K562 (cell line): ENCODE results near the gene CD74. TPM values are rescaled to one million over a fixed set of nuclear protein-coding genes. Genes with fewer than 3 reads are reported as not detected.

Experiments used
- ATAC-seq: fragments of 200-7000 bp; cut with Tn5 transposase; 3 replicates; pipeline ENCODE4 v1.9.1; 2020; ENCODE audit warnings: moderate library complexity
- BruUV-seq: library from RNA; stranded (reverse); fragments of 400-500 nt; replicated peaks from 2 replicates; lab custom pipeline; 2021; lab: Mats Ljungman, UMichigan
- CTCF ChIA-PET: fragments of 300-600 bp; formaldehyde crosslinking; extraction: SDS; loops from one replicate; lab custom pipeline; 2021; ENCODE audit warnings: low intra/inter-chr PET ratio; lab: Yijun Ruan, JAX
- POLR2A ChIA-PET: fragments of 300-600, 350-650 bp; sonication (Branson Sonifier 250); formaldehyde crosslinking; extraction: SDS; loops from one replicate; lab custom pipeline; 2021; ENCODE audit warnings: antibody characterized with exemption, inconsistent platforms; lab: Yijun Ruan, JAX
- DNase-seq, 4 experiments: peaks; one replicate each; pipeline versions ENCODE4 v3.0.0 to v3.0.0-alpha.2; 2011 to 2018; ENCODE audit warnings: low spot score in 3 of 4, mixed read lengths in 3 of 4; ENCODE audit errors: extremely low read depth in 1 of 4
- FAIRE-seq: peaks from 2 replicates; lab custom pipeline; 2011; peaks lifted over from hg19 to GRCh38; lab: Jason Lieb, UNC
- H2AFZ ChIP-seq: 2 replicates; pipeline ENCODE4 v1.6.0; 2011; ENCODE audit warnings: low read depth, low read length, control low read depth, inconsistent platforms
- H3K27ac ChIP-seq: fragments of 200-600 bp; 3 replicates; pipeline ENCODE4 v1.8.0; 2011; ENCODE audit warnings: low read depth, mild to moderate bottlenecking, control low read depth, inconsistent platforms, low read length, moderate library complexity, mixed read lengths; ENCODE audit errors: extremely low read depth
- H3K27me3 ChIP-seq, 2 experiments: fragments of 300-600 bp in 1 of 2; 2 replicates in 1 of 2; 3 replicates in 1 of 2; pipeline versions ENCODE4 v1.6.0 to v1.8.0; 2011; ENCODE audit warnings: inconsistent platforms in 2 of 2, low read length in 2 of 2, mild to moderate bottlenecking in 1 of 2, mixed read lengths in 1 of 2, moderate library complexity in 1 of 2; ENCODE audit not compliant: control insufficient read depth in 2 of 2, insufficient read depth in 2 of 2
- H3K36me3 ChIP-seq: fragments of 300-600 bp; 3 replicates; pipeline ENCODE4 v1.8.0; 2011; ENCODE audit warnings: mild to moderate bottlenecking, low read length, inconsistent platforms; ENCODE audit not compliant: control insufficient read depth, insufficient read depth
- H3K4me1 ChIP-seq, 2 experiments: fragments of 200-600 bp in 1 of 2; replicated peaks in 1 of 2; 2 replicates in 1 of 2; 3 replicates in 1 of 2; pipeline versions ENCODE4 v1.5.1 to v1.8.0; 2011; ENCODE audit warnings: inconsistent platforms in 2 of 2, low read length in 2 of 2, mild to moderate bottlenecking in 1 of 2, mixed read lengths in 1 of 2, moderate library complexity in 1 of 2; ENCODE audit not compliant: control insufficient read depth in 2 of 2, insufficient read depth in 2 of 2
- H3K4me2 ChIP-seq: 2 replicates; pipeline ENCODE4 v1.6.1; 2011; ENCODE audit warnings: low read length, control low read depth, inconsistent platforms, mixed read lengths; ENCODE audit not compliant: insufficient read depth
- H3K4me3 ChIP-seq: fragments of 200-600 bp; sonication (generic), shearing (Covaris generic); 2 replicates; pipeline ENCODE4 v1.5.1; 2016; ENCODE audit warnings: control low read depth, inconsistent platforms
- H3K79me2 ChIP-seq: fragments of 200-600 bp; 3 replicates; pipeline ENCODE4 v1.8.0; 2011; ENCODE audit warnings: low read length, inconsistent platforms; ENCODE audit not compliant: control insufficient read depth, insufficient read depth
- H3K9ac ChIP-seq, 2 experiments: 2 replicates each; pipeline versions ENCODE4 v1.6.0 to v1.6.1; 2011; ENCODE audit warnings: low read depth in 2 of 2, low read length in 2 of 2, control low read depth in 1 of 2, inconsistent platforms in 1 of 2, mild to moderate bottlenecking in 1 of 2, mixed read lengths in 1 of 2; ENCODE audit not compliant: insufficient read depth in 1 of 2
- H3K9me1 ChIP-seq: one replicate; pipeline ENCODE4 v1.6.0; 2011; ENCODE audit warnings: inconsistent platforms, mild to moderate bottlenecking, low read length, moderate library complexity; ENCODE audit not compliant: control insufficient read depth, insufficient read depth
- H3K9me3 ChIP-seq: replicated peaks from 2 replicates; pipeline ENCODE4 v1.5.1; 2011; ENCODE audit warnings: low read depth, low read length, inconsistent platforms; ENCODE audit not compliant: control insufficient read depth, insufficient read depth
- H4K20me1 ChIP-seq: replicated peaks from 2 replicates; pipeline ENCODE4 v1.6.1; 2011; ENCODE audit warnings: low read length, inconsistent platforms, mixed read lengths; ENCODE audit not compliant: control insufficient read depth, insufficient read depth
- ARID1B ChIP-seq: fragments of 450-650 bp; IDR thresholded peaks from 2 replicates; pipeline ENCODE4 v1.6.1; 2016; ENCODE audit warnings: antibody characterized with exemption, mild to moderate bottlenecking, inconsistent platforms
- ARID2 ChIP-seq: fragments of 450-650 bp; IDR thresholded peaks from 2 replicates; pipeline ENCODE4 v1.6.1; 2017; ENCODE audit warnings: antibody characterized with exemption, mild to moderate bottlenecking
- CBX1 ChIP-seq: sonication (generic); IDR thresholded peaks from 2 replicates; pipeline ENCODE4 v1.6.1; 2016; ENCODE audit warnings: antibody characterized with exemption, low read depth, mild to moderate bottlenecking
- CREB3L1 ChIP-seq: fragments of 450-650 bp; IDR thresholded peaks from 2 replicates; pipeline ENCODE4 v1.6.1; 2014; ENCODE audit warnings: low read depth, mild to moderate bottlenecking, moderate library complexity, borderline replicate concordance
- DDX20 ChIP-seq: fragments of 450-650 bp; IDR thresholded peaks from 2 replicates; pipeline ENCODE4 v1.6.1; 2016; ENCODE audit warnings: missing genetic modification characterization, low read depth, mild to moderate bottlenecking, missing compliant biosample characterization, moderate library complexity
- DNMT1 ChIP-seq: fragments of 450-650 bp; IDR thresholded peaks from 2 replicates; pipeline ENCODE4 v1.6.1; 2016; ENCODE audit warnings: antibody characterized with exemption, mild to moderate bottlenecking
- PCBP1 ChIP-seq: fragments of 200-400 bp; formaldehyde crosslinking; IDR thresholded peaks from 2 replicates; pipeline ENCODE4 v1.6.1; 2018; ENCODE audit warnings: mild to moderate bottlenecking, low read depth, low read length; ENCODE audit not compliant: poor library complexity, severe bottlenecking
- RBM14 ChIP-seq: fragments of 200-400 bp; formaldehyde crosslinking; IDR thresholded peaks from 2 replicates; pipeline ENCODE4 v1.6.1; 2018; ENCODE audit warnings: low read depth, mild to moderate bottlenecking, low read length, moderate library complexity, borderline replicate concordance; ENCODE audit not compliant: insufficient read depth
- SRF ChIP-seq, 2 experiments: fragments of 250-450, 450-650 bp in 1 of 2; sonication (Bioruptor Pico) in 1 of 2; sonication (generic) in 1 of 2; formaldehyde crosslinking; IDR thresholded peaks; 2 replicates each; pipeline versions ENCODE4 v1.5.0 to v1.5.1; 2020 to 2022; ENCODE audit warnings: mild to moderate bottlenecking in 1 of 2, missing genetic modification reagents in 1 of 2
- TAL1 ChIP-seq: fragments of 450-650 bp; IDR thresholded peaks from 2 replicates; pipeline ENCODE4 v1.6.1; 2016; ENCODE audit warnings: mild to moderate bottlenecking
- ZBTB11 ChIP-seq, 3 experiments: fragments of 200-800 bp in 1 of 3; fragments of 250-450 bp in 1 of 3; fragments of 450-650 bp in 1 of 3; sonication (Bioruptor Pico) in 1 of 3; sonication (Bioruptor generic) in 1 of 3; formaldehyde crosslinking in 1 of 3; IDR thresholded peaks; 2 replicates each; pipeline versions ENCODE4 v1.6.1 to v1.8.0; 2016 to 2022; ENCODE audit warnings: mild to moderate bottlenecking in 2 of 3, missing genetic modification characterization in 2 of 3, missing compliant biosample characterization in 1 of 3, moderate library complexity in 1 of 3
- ZNF644 ChIP-seq: fragments of 200-800 bp; sonication (Bioruptor generic); IDR thresholded peaks from 2 replicates; pipeline ENCODE4 v1.6.1; 2016; ENCODE audit warnings: low read depth, missing genetic modification characterization, missing compliant biosample characterization
- ZNF785 ChIP-seq: fragments of 250-450 bp; sonication (Bioruptor Pico); IDR thresholded peaks from 2 replicates; pipeline ENCODE4 v1.4.0; 2020; ENCODE audit warnings: mild to moderate bottlenecking
- WGBS: fragments of 100-300 bp; shearing (Covaris generic); methylation state at CpG from one replicate; pipeline ENCODE4 v1.1.6; 2016; ENCODE audit warnings: low coverage, mixed read lengths; ENCODE audit not compliant: insufficient coverage; ENCODE audit errors: missing lambda C conversion rate; 5-methylcytosine and 5-hydroxymethylcytosine counted together
- in situ Hi-C: fragments of 300-500 bp; cut with MboI; formaldehyde crosslinking; loops from 4 replicates; pipeline ENCODE4 v1.15.0; 2018; ENCODE audit warnings: inconsistent platforms, mixed read lengths
- intact Hi-C: fragments of 100-400 bp; cut with micrococcal nuclease; formaldehyde crosslinking; loops from 2 replicates; pipeline ENCODE4 v1.14.2; 2022
- polyA plus RNA-seq, 8 experiments: library from polyadenylated mRNA; depleted of rRNA in 4 of 8; stranded (reverse) in 5 of 8; unstranded in 3 of 8; fragments of >200 nt; fragmentation: Nextera tagmentation in 2 of 8; fragmentation: Illumina TruSeq in 1 of 8; extraction: Ambion mirVana in 2 of 8; extraction: Trizol in 1 of 8; gene quantifications; 2 replicates each; pipeline versions ENCODE4 v1.2.1 to v1.2.3, GENCODE V29; 2011 to 2014; ENCODE audit warnings: inconsistent platforms in 1 of 8, missing spikeins in 1 of 8
- total RNA-seq, 7 experiments: library from RNA; depleted of rRNA in 6 of 7; stranded (reverse); fragments of >200 nt in 6 of 7; fragmentation: Illumina TruSeq in 2 of 7; extraction: Trizol in 2 of 7; gene quantifications; 2 replicates each; pipeline versions ENCODE4 v1.2.1 to v1.2.3, GENCODE V29; 2011 to 2021; ENCODE audit warnings: low replicate concordance in 1 of 7

CD74 gene
- total and polyA plus RNA-seq, 9 of the 15 experiments (the other 6 are each of a cell fraction or from before 2014, with no cell fraction given) = 0.07 to 4.8 (median 0.32) TPM

GRCh38 chr5:150440948-150441812, 28.5 kb upstream of the CD74 start (continued):
- TF ChIP-seq ARID1B (0 out of 2 replicates have a peak, but pooled peaks have one; percentile 22), SRF (CRISPR knock-in tag; IDR thresholded peaks at IDR 0.05) (no peak; a peak in 1 of 4 replicates)

- no peaks in the 10 kb centered on the region; a peak in 1 of 5 replicates for H3K27me3 ChIP-seq
- BruUV-seq = no TSS peak
- peaks cover 7% of the 10 kb centered on the region; the same call in 1 of the 2 replicates for H4K20me1 ChIP-seq
- peak; percentile 72 for FAIRE-seq
- no peaks in the 10 kb centered on the region for H3K9me1 ChIP-seq
- in situ Hi-C loops (no loop called here), intact Hi-C loops (loop anchor here (5.0 kb wide), 1 partner anchor 408 kb away; the partner anchor contains the start of gene IRGM)
- H3K9me3 ChIP-seq = no peaks in the 10 kb centered on the region
- no peaks in the 10 kb centered on the region for H3K79me2 ChIP-seq
- WGBS = 24% methylated on average over 4 of the region's 4 CpGs
- H3K4me1 ChIP-seq = peaks cover 0 to 12% of the 10 kb centered on the region in 2 experiments; a peak in 3 of 5 replicates
- H3K36me3 ChIP-seq = peaks cover 10% of the 10 kb centered on the region; the same call in 2 of the 3 replicates
- H3K4me2 ChIP-seq = no peak overlapping the region
- H3K4me3 ChIP-seq = no peak overlapping the region
- ChIA-PET POLR2A (interaction anchor here (0.6 to 1.0 kb wide), 4 partner anchors 10 to 243 kb away, joined by 3 to 4 read pairs (median 3); partner anchors contain the start of gene RPS14), CTCF (no interaction called here)
- H3K27ac ChIP-seq = no peak overlapping the region
- H3K9ac ChIP-seq = no peak overlapping the region
- peak; percentile 45; the same call in 2 of the 3 replicates for ATAC-seq
- H2AFZ ChIP-seq = no peak overlapping the region
- DNase-seq = peak; percentile 49 to 59 (median 54)
- TF ChIP-seq ARID2 (no peak), ZNF644 (tag) (no peak), DDX20 (no peak), CREB3L1 (no peak), RBM14 (no peak), DNMT1 (no peak), ZNF785 (CRISPR knock-in tag) (no peak), CBX1 (no peak), PCBP1 (no peak), TAL1 (no peak), ZBTB11 (CRISPR knock-in tag; IDR thresholded peaks at IDR 0.05) (no peak)
Measured at GRCh38 chr5:150438873-150439546, 26.3 kb upstream of the CD74 start.
